Right lobe of liver (tissue), 4 donors: ENCODE results near the gene HDAC4.

ENCODE experiments used
- POLR2A ChIP-seq: fragments of 450-650 bp; IDR thresholded peaks from one replicate; pipeline ENCODE4 v1.6.1; 2017; ENCODE audit warnings: antibody characterized with exemption, mild to moderate bottlenecking
- TF ChIP-seq, protein P1 (sequence below), 4 donors: fragments of 200-600 bp in 3 of 4; fragments of 450-650 bp in 1 of 4; IDR thresholded peaks; one replicate each; pipeline versions ENCODE4 v1.5.1 to v1.8.0; 2016 to 2022; ENCODE audit warnings: antibody characterized with exemption in 4 of 4, mild to moderate bottlenecking in 2 of 4
- donor health status: DM: no; HTN: no; CAD: no.
- donor health status: DM: no; HTN: no; CAD: no.
- donor health status: DM: no; HTN: yes; CAD: no.

DNA sequence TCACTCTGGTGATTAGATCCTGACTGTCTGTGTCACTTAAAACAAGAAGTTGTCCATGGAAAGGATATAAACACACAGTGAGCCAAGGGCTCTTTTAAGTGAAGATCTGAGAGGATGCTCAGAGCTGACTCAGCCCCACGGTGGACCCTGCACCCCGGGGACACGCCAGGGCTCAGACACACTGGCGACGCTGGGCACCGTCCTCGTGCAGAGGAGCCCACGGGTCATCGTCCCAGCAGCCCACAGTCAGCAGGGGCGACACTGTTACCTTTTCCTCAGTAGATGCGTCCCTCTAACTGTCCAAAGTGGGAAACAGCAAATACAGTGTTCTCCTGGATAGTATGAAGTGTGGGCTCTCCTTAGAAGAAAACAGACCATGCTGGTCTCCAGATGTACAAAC is 225.6 kb downstream of the HDAC4 start:
- TF ChIP-seq, protein P1, sequence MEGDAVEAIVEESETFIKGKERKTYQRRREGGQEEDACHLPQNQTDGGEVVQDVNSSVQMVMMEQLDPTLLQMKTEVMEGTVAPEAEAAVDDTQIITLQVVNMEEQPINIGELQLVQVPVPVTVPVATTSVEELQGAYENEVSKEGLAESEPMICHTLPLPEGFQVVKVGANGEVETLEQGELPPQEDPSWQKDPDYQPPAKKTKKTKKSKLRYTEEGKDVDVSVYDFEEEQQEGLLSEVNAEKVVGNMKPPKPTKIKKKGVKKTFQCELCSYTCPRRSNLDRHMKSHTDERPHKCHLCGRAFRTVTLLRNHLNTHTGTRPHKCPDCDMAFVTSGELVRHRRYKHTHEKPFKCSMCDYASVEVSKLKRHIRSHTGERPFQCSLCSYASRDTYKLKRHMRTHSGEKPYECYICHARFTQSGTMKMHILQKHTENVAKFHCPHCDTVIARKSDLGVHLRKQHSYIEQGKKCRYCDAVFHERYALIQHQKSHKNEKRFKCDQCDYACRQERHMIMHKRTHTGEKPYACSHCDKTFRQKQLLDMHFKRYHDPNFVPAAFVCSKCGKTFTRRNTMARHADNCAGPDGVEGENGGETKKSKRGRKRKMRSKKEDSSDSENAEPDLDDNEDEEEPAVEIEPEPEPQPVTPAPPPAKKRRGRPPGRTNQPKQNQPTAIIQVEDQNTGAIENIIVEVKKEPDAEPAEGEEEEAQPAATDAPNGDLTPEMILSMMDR (IDR thresholded peaks at IDR 0.05) = no peak
- no peak for TF ChIP-seq POLR2A
